Kidney epithelial cell (primary cell): ENCODE measurements around the gene DYNC1I1. TPM values are rescaled to one million over a fixed set of nuclear protein-coding genes. Genes with fewer than 3 reads are reported as not detected.
"Not testable (repeated sequence)": the region's sequence is repeated elsewhere in the genome, so short reads cannot be mapped to it uniquely, and the experiment has no call there.

Experiments used
- DNase-seq: peaks from one replicate; pipeline ENCODE4 v3.0.0-alpha.2; 2010; ENCODE audit warnings: low read depth
- H3K27me3 ChIP-seq: 2 replicates; pipeline ENCODE4 v1.6.0; 2011; ENCODE audit warnings: low read length; ENCODE audit not compliant: control insufficient read depth, insufficient read depth
- H3K36me3 ChIP-seq: 2 replicates; pipeline ENCODE4 v1.5.1; 2011; ENCODE audit warnings: low read length; ENCODE audit not compliant: control insufficient read depth, insufficient read depth
- H3K4me3 ChIP-seq: 2 replicates; pipeline ENCODE4 v1.5.1; 2011; ENCODE audit warnings: low read depth, mild to moderate bottlenecking, control low read depth, low read length
- CTCF ChIP-seq: IDR thresholded peaks from 2 replicates; pipeline ENCODE4 v1.5.1; 2011; ENCODE audit warnings: mild to moderate bottlenecking, moderate library complexity, low read length, control low read depth, inconsistent platforms; ENCODE audit not compliant: insufficient read depth, poor library complexity, severe bottlenecking
- total RNA-seq: library from RNA; depleted of rRNA; stranded (reverse); fragments of >200 nt; gene quantifications from 2 replicates; pipeline ENCODE4 v1.2.3, GENCODE V29; 2015

Gene DYNC1I1
- total RNA-seq, 1 donor from 2014 or later = 0.08 TPM

DNA sequence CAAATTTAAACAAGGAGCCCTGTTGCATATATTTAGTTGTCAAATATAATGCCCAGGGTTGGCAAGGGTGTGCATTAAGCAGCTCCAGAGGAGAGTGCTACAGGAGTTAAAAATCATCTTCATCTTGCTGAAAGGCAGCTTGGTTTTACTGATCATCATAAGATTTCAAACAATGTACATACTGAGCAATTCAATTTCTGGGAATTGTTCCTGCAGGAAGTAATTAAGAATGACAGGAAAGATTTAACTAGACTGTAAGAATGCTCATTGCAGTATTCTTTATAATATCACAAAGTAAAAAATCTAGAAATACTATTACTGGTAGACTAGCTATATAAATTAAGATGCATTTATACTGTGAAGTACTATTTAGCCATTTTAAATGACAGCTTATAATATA is 153.6 kb downstream of the DYNC1I1 start:
- H3K36me3 ChIP-seq = no peaks in the 10 kb centered on the region
- no peak for DNase-seq
- no peaks in the 10 kb centered on the region for H3K27me3 ChIP-seq
- no peak overlapping the region for H3K4me3 ChIP-seq
- no peak for TF ChIP-seq CTCF

- no peak overlapping the region for H3K4me3 ChIP-seq
- TF ChIP-seq CTCF = no peak
- no peaks in the 10 kb centered on the region for H3K27me3 ChIP-seq
- DNase-seq = no peak
- no peaks in the 10 kb centered on the region for H3K36me3 ChIP-seq
Measured at GRCh38 chr7:95927756-95928155, 155.4 kb downstream of the DYNC1I1 start.

- no peak for TF ChIP-seq CTCF
- Histone ChIP-seq H3K36me3 (no peaks in the 10 kb centered on the region), H3K27me3 (no peaks in the 10 kb centered on the region), H3K4me3 (no peak overlapping the region)
- DNase-seq = no peak
Measured at GRCh38 chr7:95929710-95930280, 157.4 kb downstream of the DYNC1I1 start.

GRCh38 chr7:95931460-95932232 is 159.3 kb downstream of the DYNC1I1 start:
- Histone ChIP-seq H3K4me3 (no peak overlapping the region), H3K27me3 (no peaks in the 10 kb centered on the region), H3K36me3 (no peaks in the 10 kb centered on the region)
- TF ChIP-seq CTCF = no peak
- no peak for DNase-seq

DNA sequence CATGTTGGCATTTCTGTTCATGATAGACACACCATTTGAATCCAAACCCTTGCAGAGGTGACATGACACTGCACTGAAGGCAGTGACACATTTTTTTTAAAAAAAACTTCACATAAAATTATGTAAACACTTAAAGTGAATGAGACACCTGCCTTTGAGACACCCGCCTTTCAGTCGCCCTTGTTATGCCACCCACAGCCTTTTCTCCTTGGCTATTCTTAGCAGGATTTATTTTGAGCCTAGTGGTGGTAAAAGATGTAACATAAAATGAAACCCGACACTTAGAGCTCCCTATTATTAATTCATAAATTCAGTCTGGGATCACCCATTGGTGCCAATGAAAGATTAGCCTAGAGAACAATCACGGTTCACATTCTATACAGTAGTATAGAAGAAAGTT is 161.3 kb downstream of the DYNC1I1 start:
- no peak overlapping the region for H3K4me3 ChIP-seq
- TF ChIP-seq CTCF = no peak
- H3K27me3 ChIP-seq = no peaks in the 10 kb centered on the region
- no peak for DNase-seq
- H3K36me3 ChIP-seq = no peaks in the 10 kb centered on the region

- H3K4me3 ChIP-seq, DNase-seq, H3K36me3 ChIP-seq, H3K27me3 ChIP-seq: not testable (repeated sequence)
Measured at GRCh38 chr7:95944867-95945266, 172.5 kb downstream of the DYNC1I1 start.
